ENCODE data around the gene TRIM72. TPM values are rescaled to one million over a fixed set of nuclear protein-coding genes. Genes with fewer than 3 reads are reported as not detected.

Gene TRIM72
- total and polyA plus RNA-seq, 7 donors = under 0.01 to 0.27 (median under 0.01) TPM; not detected in 1

- intact Hi-C loops (cut with DNase I) = loop anchor here (2.0 kb wide), 1 partner anchor 14 kb away; no protein-coding TSS in a partner anchor
- peaks cover 0 to 11% (median 7%) of the 10 kb centered on the region in 3 donors for H3K27me3 ChIP-seq
- 41 to 47% methylated on average over 8 of the region's 8 CpGs for WGBS, 2 donors
- peaks cover 0 to 37% (median 7%) of the 10 kb centered on the region in 4 donors for H3K36me3 ChIP-seq
- no peaks in the 10 kb centered on the region for H3K9me3 ChIP-seq
- H3K4me3 ChIP-seq = peak overlapping the region in 2 of 4 donors; percentile 62 to 70
- no peak overlapping the region for H3K27ac ChIP-seq
- TF ChIP-seq CTCF (IDR thresholded peaks at IDR 0.05) (no peak), EP300 (IDR thresholded peaks at IDR 0.05) (no peak), POLR2AphosphoS5 (IDR thresholded peaks at IDR 0.05) (no peak), POLR2A (IDR thresholded peaks at IDR 0.05) (no peak)
- peaks cover 0 to 26% (median 19%) of the 10 kb centered on the region in 4 donors for H3K4me1 ChIP-seq
- DNase-seq = no peak
Measured at GRCh38 chr16:31200821-31201568, 12.9 kb upstream of the TRIM72 start.

GRCh38 chr16:31201582-31202413, 12.1 kb upstream of the TRIM72 start:
- no peak for TF ChIP-seq EP300 (IDR thresholded peaks at IDR 0.05)
- peak in 2 of 4 donors; percentile 16 to 41 for TF ChIP-seq POLR2AphosphoS5 (IDR thresholded peaks at IDR 0.05)
- no peak for TF ChIP-seq POLR2A (IDR thresholded peaks at IDR 0.05)
- TF ChIP-seq CTCF (IDR thresholded peaks at IDR 0.05) = no peak
- no peaks in the 10 kb centered on the region for H3K9me3 ChIP-seq
- intact Hi-C loops (cut with DNase I) = loop anchor here (2.0 kb wide), 1 partner anchor 15 kb away; no protein-coding TSS in a partner anchor
- peaks cover 0 to 26% (median 19%) of the 10 kb centered on the region in 4 donors for H3K4me1 ChIP-seq
- 7 to 13% methylated on average over 35 of the region's 35 CpGs for WGBS, 2 donors
- peaks cover 0 to 11% (median 7%) of the 10 kb centered on the region in 3 donors for H3K27me3 ChIP-seq
- peak overlapping the region; percentile 51 to 70 (median 58) for H3K4me3 ChIP-seq
- DNase-seq = no peak
- peak overlapping the region; percentile 51 to 72 (median 66) for H3K27ac ChIP-seq
- H3K36me3 ChIP-seq = peaks cover 0 to 29% (median 2%) of the 10 kb centered on the region in 4 donors

- TF ChIP-seq EP300 (IDR thresholded peaks at IDR 0.05) = no peak
- peak in 1 of 4 donors; percentile 48 for TF ChIP-seq POLR2AphosphoS5 (IDR thresholded peaks at IDR 0.05)
- Histone ChIP-seq H3K4me3 (peak within 1 kb of the TSS; percentile 51 to 70 (median 58)), H3K36me3 (peaks cover 0 to 21% (median 2%) of the 10 kb centered on the region in 4 donors), H3K9me3 (no peaks in the 10 kb centered on the region), H3K27me3 (peaks cover 0 to 11% (median 7%) of the 10 kb centered on the region in 3 donors), H3K27ac (peak within 1 kb of the TSS; percentile 51 to 72 (median 66)), H3K4me1 (peaks cover 0 to 26% (median 19%) of the 10 kb centered on the region in 4 donors)
- intact Hi-C loops (cut with DNase I) = no loop called here
- 2 to 3% methylated on average over 69 of the region's 69 CpGs for WGBS, 2 donors
- peak; percentile 81 for DNase-seq
Measured at GRCh38 chr16:31202414-31203375, 11.2 kb upstream of the TRIM72 start, which contains the start of gene PYCARD. TSS of gene PYCARD (minus strand) at chr16:31202760. CDS start at chr16:31202690, 70 bp downstream.

GRCh38 chr16:31204871-31205666, 8.8 kb upstream of the TRIM72 start:
- H3K27ac ChIP-seq = no peak overlapping the region
- intact Hi-C loops (cut with DNase I) = no loop called here
- TF ChIP-seq CTCF (IDR thresholded peaks at IDR 0.05) (no peak), EP300 (IDR thresholded peaks at IDR 0.05) (no peak), POLR2AphosphoS5 (IDR thresholded peaks at IDR 0.05) (no peak)
- WGBS, 2 donors = 92 to 93% methylated on average over 9 of the region's 9 CpGs
- H3K4me3 ChIP-seq = no peak overlapping the region
- no peaks in the 10 kb centered on the region for H3K36me3 ChIP-seq
- H3K9me3 ChIP-seq = no peaks in the 10 kb centered on the region
- H3K4me1 ChIP-seq = peaks cover 0 to 26% (median 19%) of the 10 kb centered on the region in 4 donors
- DNase-seq = no peak
- H3K27me3 ChIP-seq = peaks cover 0 to 20% (median 7%) of the 10 kb centered on the region in 3 donors
